ENCODE data around the gene ITIH4. TPM values are rescaled to one million over a fixed set of nuclear protein-coding genes. Genes with fewer than 3 reads are reported as not detected.

The ITIH4 gene
- total RNA-seq, 1 donor from 2014 or later = 14.0 TPM

DNA sequence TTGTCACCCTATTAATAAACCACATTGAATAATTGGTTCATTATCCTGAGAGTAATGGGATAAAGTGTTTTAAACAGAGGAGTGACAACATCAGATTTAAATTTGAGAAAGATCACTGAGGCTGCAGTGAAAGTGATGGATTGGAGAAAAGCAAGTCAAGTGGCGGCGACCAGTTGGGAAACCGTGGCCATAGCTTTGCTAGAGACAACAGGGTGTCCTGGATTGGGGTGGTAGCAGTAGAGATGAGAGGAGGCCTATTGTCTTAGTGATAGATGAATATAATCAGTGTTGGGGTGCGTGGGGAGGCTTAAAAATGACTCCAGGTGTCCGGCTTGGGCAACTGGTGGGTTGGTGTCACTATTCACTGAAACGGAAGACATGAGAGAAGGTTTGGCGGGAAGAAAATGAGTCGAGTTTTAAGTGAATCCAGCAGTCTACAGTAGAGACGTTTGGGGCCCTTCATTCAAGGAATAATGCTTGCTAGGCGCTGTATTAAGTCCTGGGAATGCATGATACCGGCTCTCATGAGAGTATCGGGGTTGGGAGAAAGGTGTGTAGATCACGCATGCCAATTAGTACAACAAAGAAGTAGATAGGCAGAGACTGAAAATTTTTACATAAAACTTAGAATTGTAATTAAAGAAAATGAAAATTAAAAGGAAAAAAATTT is 60.6 kb downstream of the ITIH4 start:
- no peak for DNase-seq (ENCODE audit: extremely low spot score, unreplicated experiment)
- Mint-ChIP-seq H3K4me1 (ENCODE audit: unreplicated experiment) (peaks cover 16% of the 10 kb centered on the region), H3K27me3 (no peaks in the 10 kb centered on the region), H3K27ac (peak overlapping the region; percentile 97), H3K9me3 (no peaks in the 10 kb centered on the region), H3K4me3 (peak overlapping the region; percentile 97), H3K36me3 (peaks cover 13% of the 10 kb centered on the region)
- TF ChIP-seq, protein P1, sequence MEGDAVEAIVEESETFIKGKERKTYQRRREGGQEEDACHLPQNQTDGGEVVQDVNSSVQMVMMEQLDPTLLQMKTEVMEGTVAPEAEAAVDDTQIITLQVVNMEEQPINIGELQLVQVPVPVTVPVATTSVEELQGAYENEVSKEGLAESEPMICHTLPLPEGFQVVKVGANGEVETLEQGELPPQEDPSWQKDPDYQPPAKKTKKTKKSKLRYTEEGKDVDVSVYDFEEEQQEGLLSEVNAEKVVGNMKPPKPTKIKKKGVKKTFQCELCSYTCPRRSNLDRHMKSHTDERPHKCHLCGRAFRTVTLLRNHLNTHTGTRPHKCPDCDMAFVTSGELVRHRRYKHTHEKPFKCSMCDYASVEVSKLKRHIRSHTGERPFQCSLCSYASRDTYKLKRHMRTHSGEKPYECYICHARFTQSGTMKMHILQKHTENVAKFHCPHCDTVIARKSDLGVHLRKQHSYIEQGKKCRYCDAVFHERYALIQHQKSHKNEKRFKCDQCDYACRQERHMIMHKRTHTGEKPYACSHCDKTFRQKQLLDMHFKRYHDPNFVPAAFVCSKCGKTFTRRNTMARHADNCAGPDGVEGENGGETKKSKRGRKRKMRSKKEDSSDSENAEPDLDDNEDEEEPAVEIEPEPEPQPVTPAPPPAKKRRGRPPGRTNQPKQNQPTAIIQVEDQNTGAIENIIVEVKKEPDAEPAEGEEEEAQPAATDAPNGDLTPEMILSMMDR (conservative IDR thresholded peaks at IDR 0.05) = no peak

- no peak overlapping the region for H3K27ac Mint-ChIP-seq
- TF ChIP-seq, protein P1 (conservative IDR thresholded peaks at IDR 0.05) = no peak
- no peaks in the 10 kb centered on the region for H3K4me1 Mint-ChIP-seq (ENCODE audit: unreplicated experiment)
- no peak overlapping the region for H3K4me3 Mint-ChIP-seq
- no peaks in the 10 kb centered on the region for H3K9me3 Mint-ChIP-seq
- no peak for DNase-seq (ENCODE audit: extremely low spot score, unreplicated experiment)
- H3K36me3 Mint-ChIP-seq = peaks cover 37% of the 10 kb centered on the region
- H3K27me3 Mint-ChIP-seq = no peaks in the 10 kb centered on the region
Observed at GRCh38 chr3:52763466-52763865, 67.0 kb downstream of the ITIH4 start.

Small RNA genes lying within 50 kb of the gene (microRNA-seq; reads per million reads assigned to microRNA genes)
- not detected for gene MIR8064

Other genes with a start within 250 kb of the ITIH4 start
- gene PBRM1, start 144.8 kb downstream of the ITIH4 start, total RNA-seq (ENCODE audit: low replicate concordance) = 78.3 and 88.6 TPM in 2 replicates
- 114 and 118 TPM in 2 replicates for gene GNL3, start 144.6 kb downstream of the ITIH4 start, total RNA-seq (ENCODE audit: low replicate concordance)
- 66.1 and 72.7 TPM in 2 replicates for gene GLT8D1, start 124.9 kb downstream of the ITIH4 start, total RNA-seq (ENCODE audit: low replicate concordance)
- gene SPCS1, start 124.6 kb downstream of the ITIH4 start, total RNA-seq (ENCODE audit: low replicate concordance) = 102 and 119 TPM in 2 replicates
- 38.3 and 47.2 TPM in 2 replicates for gene NEK4, start 59.7 kb downstream of the ITIH4 start, total RNA-seq (ENCODE audit: low replicate concordance)
- 8.0 and 12.2 TPM in 2 replicates for gene ITIH1, start 53.1 kb downstream of the ITIH4 start, total RNA-seq (ENCODE audit: low replicate concordance)
- 0.81 and 0.97 TPM in 2 replicates for gene ITIH3, start 35.9 kb downstream of the ITIH4 start, total RNA-seq (ENCODE audit: low replicate concordance)
- gene MUSTN1, start 4.3 kb upstream of the ITIH4 start, total RNA-seq (ENCODE audit: low replicate concordance) = 1.8 TPM in 1 of 2 replicates, not detected in the other
- gene STIMATE, start 66.9 kb upstream of the ITIH4 start, total RNA-seq (ENCODE audit: low replicate concordance) = 13.1 and 28.4 TPM in 2 replicates
- 9.8 and 10.7 TPM in 2 replicates for gene SFMBT1, start 215.4 kb upstream of the ITIH4 start, total RNA-seq (ENCODE audit: low replicate concordance)

Data from type B pancreatic cell (in vitro differentiated cells).